GM18867 (cell line): Measurements from ENCODE around the gene FBXO8.

ENCODE experiments used
- ATAC-seq: cut with Tn5 transposase; IDR thresholded peaks from one replicate; pipeline ENCODE4 v1.9.1; 2021; ENCODE audit warnings: mild to moderate bottlenecking, moderate library complexity; ENCODE audit not compliant: unreplicated experiment

FBXO8 gene

GRCh38 chr4:174211622-174212044, 71.8 kb downstream of the FBXO8 start:
- no peak for ATAC-seq

- ATAC-seq = no peak
Measured at GRCh38 chr4:174210952-174211490, 72.4 kb downstream of the FBXO8 start.

- ATAC-seq = no peak
Measured at GRCh38 chr4:174210354-174210753, 73.1 kb downstream of the FBXO8 start.

- no peak for ATAC-seq
Measured at GRCh38 chr4:174209341-174209740, 74.1 kb downstream of the FBXO8 start.

GRCh38 chr4:174207367-174207766, 76.1 kb downstream of the FBXO8 start:
- no peak for ATAC-seq

GRCh38 chr4:174204164-174204831, 79.2 kb downstream of the FBXO8 start:
- ATAC-seq = no peak

GRCh38 chr4:174201871-174202270, 81.6 kb downstream of the FBXO8 start:
- no peak for ATAC-seq

- ATAC-seq = no peak
Measured at GRCh38 chr4:174199735-174200134, 83.7 kb downstream of the FBXO8 start.

GRCh38 chr4:174198828-174199227, 84.6 kb downstream of the FBXO8 start:
- no peak for ATAC-seq

GRCh38 chr4:174198396-174198795, 85.1 kb downstream of the FBXO8 start:
- ATAC-seq = no peak

GRCh38 chr4:174193438-174194374, 89.8 kb downstream of the FBXO8 start:
- ATAC-seq = no peak

GRCh38 chr4:174192943-174193342, 90.5 kb downstream of the FBXO8 start:
- no peak for ATAC-seq

- no peak for ATAC-seq
Measured at GRCh38 chr4:174190832-174191500, 92.5 kb downstream of the FBXO8 start.

- no peak for ATAC-seq
Measured at GRCh38 chr4:174189392-174190015, 94.0 kb downstream of the FBXO8 start.
